ENCODE results near the gene DNAI1. TPM values are rescaled to one million over a fixed set of nuclear protein-coding genes. Genes with fewer than 3 reads are reported as not detected.

DNAI1 gene
- total and polyA plus RNA-seq, 2 of the 4 experiments (the other 2 are of a cell fraction), result not detected

- H3K18ac ChIP-seq (ENCODE audit: low read depth, low read length), result no peak overlapping the region
- H4K20me1 ChIP-seq (ENCODE audit: insufficient read depth, low read length), result peaks cover under 1% of the 10 kb centered on the region
- no peak overlapping the region for H3K56ac ChIP-seq (ENCODE audit: extremely low read depth, insufficient read depth, low read length)
- no peak overlapping the region for H3K9ac ChIP-seq (ENCODE audit: low read depth, low read length)
- POLR2A ChIA-PET (ENCODE audit: unreplicated experiment), result no interaction called here
- no peak overlapping the region for H3K4me3 ChIP-seq (ENCODE audit: insufficient read depth, low read depth, low read length)
- no peaks in the 10 kb centered on the region for H3K79me1 ChIP-seq (ENCODE audit: low read depth in 1 of 2, low read length in 2 of 2)
- H3K4me2 ChIP-seq (ENCODE audit: low read depth, low read length), result no peak overlapping the region
- ATAC-seq (ENCODE audit: low read depth), result no peak
- intact Hi-C loops (cut with micrococcal nuclease), result no loop called here
- H3K9me3 ChIP-seq (ENCODE audit: control insufficient read depth, insufficient read depth, low read length), result no peaks in the 10 kb centered on the region
- peaks cover 71% of the 10 kb centered on the region for H3K27me3 ChIP-seq (ENCODE audit: control insufficient read depth, insufficient read depth, low read length)
- DNase-seq, result no peak
- H2AK5ac ChIP-seq (ENCODE audit: low read depth, low read length), result no peak overlapping the region
- CTCF ChIA-PET, result no interaction called here
- H3K36me3 ChIP-seq (ENCODE audit: control insufficient read depth, insufficient read depth, low read length), result no peaks in the 10 kb centered on the region
- H2BK5ac ChIP-seq (ENCODE audit: low read depth, low read length, poor library complexity, severe bottlenecking), result no peak overlapping the region
- H4K8ac ChIP-seq (ENCODE audit: low read depth in 2 of 2, low read length in 2 of 2), result no peak overlapping the region
- no peak overlapping the region for H3K23ac ChIP-seq (ENCODE audit: low read depth, low read length)
- H4K5ac ChIP-seq (ENCODE audit: low read depth, low read length), result no peak overlapping the region
- H3K27ac ChIP-seq (ENCODE audit: insufficient read depth, low read length), result no peak overlapping the region
- dilution Hi-C loops (cut with HindIII; ENCODE audit: low sequenced_read_pairs, unreplicated experiment), result no loop called here
- no peak overlapping the region for H4K91ac ChIP-seq (ENCODE audit: insufficient read depth, low read depth, low read length)
- in situ Hi-C loops (cut with MboI; ENCODE audit: low sequenced_read_pairs), result no loop called here
- no CpG with 5 or more reads among the region's 7 CpGs for WGBS, 2 experiments (ENCODE audit: extremely low coverage in 2 of 2, insufficient read length in 1 of 2)
- BruUV-seq (replicated peaks), result no TSS peak
- H2BK120ac ChIP-seq (ENCODE audit: low read depth, low read length), result no peak overlapping the region
- H2BK15ac ChIP-seq (ENCODE audit: low read depth, low read length), result no peak overlapping the region
- no peak overlapping the region for H2BK20ac ChIP-seq (ENCODE audit: low read depth, low read length)
- H2AFZ ChIP-seq (replicated peaks; ENCODE audit: low read length, poor library complexity), result no peak overlapping the region
- no peak for TF ChIP-seq USF2 (IDR thresholded peaks at IDR 0.05; ENCODE audit: low read depth, low read length)
- TF ChIP-seq POLR2A (IDR thresholded peaks at IDR 0.05; ENCODE audit: low read depth, low read length), result no peak
- no peak for TF ChIP-seq BHLHE40 (IDR thresholded peaks at IDR 0.05; ENCODE audit: low read depth, low read length)
- no peak for TF ChIP-seq RAD21 (IDR thresholded peaks at IDR 0.05; ENCODE audit: low read length)
- no peak for TF ChIP-seq ELK1 (IDR thresholded peaks at IDR 0.05; ENCODE audit: borderline replicate concordance, low read depth, low read length)
- TF ChIP-seq RCOR1 (IDR thresholded peaks at IDR 0.05; ENCODE audit: insufficient replicate concordance, low read length), result no peak
- TF ChIP-seq NFE2L2 (IDR thresholded peaks at IDR 0.05; ENCODE audit: low read depth, low read length), result no peak
- no peak for TF ChIP-seq MAZ (IDR thresholded peaks at IDR 0.05; ENCODE audit: borderline replicate concordance, low read depth, low read length)
- TF ChIP-seq SMC3 (IDR thresholded peaks at IDR 0.05; ENCODE audit: low read depth, low read length), result no peak
- no peak for TF ChIP-seq CTCF (conservative IDR thresholded peaks at IDR 0.05; ENCODE audit: low read depth, low read length)
- no peak for TF ChIP-seq MAFK (IDR thresholded peaks at IDR 0.05; ENCODE audit: low read depth, low read length)
- TF ChIP-seq CHD1 (IDR thresholded peaks at IDR 0.05; ENCODE audit: low read depth, low read length), result no peak
- TF ChIP-seq MXI1 (IDR thresholded peaks at IDR 0.05; ENCODE audit: borderline replicate concordance, low read depth, low read length), result no peak
- no peak overlapping the region for H3K14ac ChIP-seq (replicated peaks; ENCODE audit: low read depth, low read length)
- no peak overlapping the region for H2AK9ac ChIP-seq (replicated peaks; ENCODE audit: low read depth, low read length, poor library complexity)
- no peak overlapping the region for H3K4ac ChIP-seq (ENCODE audit: low read depth, low read length)
- no peaks in the 10 kb centered on the region for H3K9me1 ChIP-seq (ENCODE audit: insufficient read depth, low read length)
- H3K4me1 ChIP-seq (ENCODE audit: control insufficient read depth, insufficient read depth, low read length), result no peaks in the 10 kb centered on the region
Measured at GRCh38 chr9:34517185-34517584, 58.6 kb downstream of the DNAI1 start.

All from IMR-90 (cell line).